Activated CD4-positive, alpha-beta memory T cell treated with anti-CD3 and anti-CD28 coated beads for 36 hours (primary cell): ENCODE data around the gene USP2. TPM values are rescaled to one million over a fixed set of nuclear protein-coding genes. Genes with fewer than 3 reads are reported as not detected.

Experiments used
- CTCF ChIA-PET: fragments of 350-600 bp; sonication (Branson Sonifier 250); formaldehyde crosslinking; loops from one replicate; lab custom pipeline; 2021; ENCODE audit warnings: antibody characterized with exemption, inconsistent platforms; lab: Charles Lee
- POLR2A ChIA-PET: fragments of 350-600 bp; sonication (Branson Sonifier 250); formaldehyde crosslinking; loops from one replicate; lab custom pipeline; 2021; ENCODE audit warnings: antibody characterized with exemption; lab: Charles Lee
- DNase-seq: peaks from one replicate; pipeline ENCODE4 v3.0.0-alpha.2; 2020
- H3K27ac Mint-ChIP-seq: one replicate; pipeline ENCODE4 v1.8.0; 2021; ENCODE audit warnings: mixed read lengths
- H3K27me3 Mint-ChIP-seq: one replicate; pipeline ENCODE4 v1.8.0; 2021; ENCODE audit warnings: mixed read lengths
- H3K36me3 Mint-ChIP-seq: one replicate; pipeline ENCODE4 v1.8.0; 2021; ENCODE audit warnings: mixed read lengths
- H3K4me1 Mint-ChIP-seq: one replicate; pipeline ENCODE4 v1.8.0; 2021; ENCODE audit warnings: low read depth, mixed read lengths
- H3K4me3 Mint-ChIP-seq: one replicate; pipeline ENCODE4 v1.8.0; 2021; ENCODE audit warnings: mild to moderate bottlenecking, mixed read lengths
- H3K9me3 Mint-ChIP-seq: one replicate; pipeline ENCODE4 v1.8.0; 2021; ENCODE audit warnings: mixed read lengths
- intact Hi-C: fragments of 100-400 bp; cut with micrococcal nuclease; formaldehyde crosslinking; loops from one replicate; pipeline ENCODE4 v1.15.1; 2023
- total RNA-seq, 2 experiments: library from RNA; stranded (reverse); gene quantifications; one replicate each; pipeline ENCODE4 v1.2.3, GENCODE V29; 2021

The USP2 gene
- total RNA-seq, 2 experiments from 2014 or later = 1.4 to 2.2 TPM

DNA sequence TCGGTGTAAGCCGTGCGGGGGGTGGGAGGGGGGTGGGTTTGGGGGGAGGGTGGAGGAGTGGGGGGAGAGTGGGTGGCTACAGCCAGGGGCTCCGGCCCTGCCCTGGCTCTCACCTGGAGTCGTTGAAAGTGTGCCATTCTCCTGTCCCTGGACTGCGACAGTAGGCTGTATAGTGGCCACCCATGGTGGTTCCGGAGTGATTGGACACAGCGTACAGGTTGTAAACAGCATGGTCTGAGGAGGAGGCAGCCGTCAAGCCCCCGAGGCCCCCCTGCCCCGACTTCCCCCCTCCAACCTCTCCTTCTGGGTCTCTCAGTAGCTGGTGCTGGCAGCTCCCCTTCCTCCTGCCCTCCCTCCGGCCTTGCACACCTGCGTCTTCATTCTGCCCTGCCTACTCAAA is 24.4 kb downstream of the USP2 start:
- POLR2A ChIA-PET = interaction anchor here (1.1 kb wide), 1 partner anchor 24 kb away, joined by 3 read pairs; the partner anchor contains the start of gene USP2
- H3K27me3 Mint-ChIP-seq = peaks cover 23% of the 10 kb centered on the region
- H3K27ac Mint-ChIP-seq = no peak overlapping the region
- H3K36me3 Mint-ChIP-seq = no peaks in the 10 kb centered on the region
- intact Hi-C loops = no loop called here
- H3K4me3 Mint-ChIP-seq = peak overlapping the region; percentile 59
- no peak for DNase-seq
- H3K9me3 Mint-ChIP-seq = no peaks in the 10 kb centered on the region
- CTCF ChIA-PET = interaction anchor here (1.0 to 5.0 kb wide), 20 partner anchors 8 to 372 kb away, joined by 3 to 237 read pairs (median 10); partner anchors contain the start of genes C1QTNF5, MFRP, NECTIN1 and RNF26
- H3K4me1 Mint-ChIP-seq = peaks cover 21% of the 10 kb centered on the region

GRCh38 chr11:119356349-119357031 is 25.0 kb downstream of the USP2 start:
- Mint-ChIP-seq H3K4me3 (peak overlapping the region; percentile 74), H3K9me3 (no peaks in the 10 kb centered on the region), H3K27ac (no peak overlapping the region), H3K4me1 (peaks cover 15% of the 10 kb centered on the region), H3K27me3 (peaks cover 24% of the 10 kb centered on the region), H3K36me3 (no peaks in the 10 kb centered on the region)
- POLR2A ChIA-PET = interaction anchor here (0.7 kb wide), 1 partner anchor 11 kb away, joined by 3 read pairs; no protein-coding TSS in a partner anchor
- intact Hi-C loops = loop anchor here (1.0 kb wide), 3 partner anchors 18 to 118 kb away; partner anchors contain the start of gene USP2
- DNase-seq = peak; percentile 83
- CTCF ChIA-PET = interaction anchor here (0.6 to 5.0 kb wide), 31 partner anchors 8 to 1956 kb away, joined by 3 to 237 read pairs (median 5); partner anchors contain the start of genes C1QTNF5, MFRP, NECTIN1 and RNF26

DNA sequence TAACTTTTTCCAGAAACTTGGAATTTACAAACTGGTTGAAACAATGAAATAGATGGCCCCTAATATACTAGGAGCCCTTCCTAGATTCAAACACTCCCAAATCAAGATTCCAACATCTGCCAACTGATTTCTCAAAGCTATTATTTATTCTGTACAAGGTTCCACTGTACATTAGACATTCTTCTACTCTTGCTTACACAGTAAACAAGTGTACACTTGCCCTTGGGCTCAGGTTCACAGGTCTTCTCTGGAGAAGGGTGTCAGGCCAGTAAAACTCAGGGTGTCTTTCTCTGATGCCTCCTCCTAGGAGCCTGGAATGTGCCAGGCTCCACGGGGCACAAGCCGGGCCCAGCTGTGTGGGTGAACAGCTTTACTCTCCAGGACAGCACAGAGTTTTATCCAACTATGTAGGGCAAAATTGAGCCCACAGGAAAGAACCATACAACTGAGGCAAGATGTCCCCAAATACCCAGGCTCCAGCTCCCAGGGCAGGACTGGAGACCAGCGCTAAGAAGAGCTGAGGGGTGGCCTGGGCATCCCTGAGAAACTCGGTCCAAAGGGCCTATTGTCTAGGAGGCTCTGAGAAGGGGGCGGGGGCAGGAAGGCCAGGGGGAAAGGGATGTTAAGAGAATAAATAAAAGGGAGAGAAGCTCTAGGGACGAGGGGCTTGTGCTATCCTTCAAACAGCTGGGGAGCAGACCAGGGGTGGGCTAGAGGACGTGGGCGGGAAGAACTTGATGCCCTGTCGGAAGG is 26.2 kb downstream of the USP2 start:
- no peak overlapping the region for H3K27ac Mint-ChIP-seq
- ChIA-PET POLR2A (no interaction called here), CTCF (interaction anchor here (1.0 to 5.0 kb wide), 22 partner anchors 8 to 374 kb away, joined by 3 to 237 read pairs (median 8); partner anchors contain the start of genes C1QTNF5, MFRP, NECTIN1 and USP2)
- H3K36me3 Mint-ChIP-seq = no peaks in the 10 kb centered on the region
- H3K4me1 Mint-ChIP-seq = peaks cover 9% of the 10 kb centered on the region
- no peaks in the 10 kb centered on the region for H3K9me3 Mint-ChIP-seq
- no peak for DNase-seq
- peaks cover 28% of the 10 kb centered on the region for H3K27me3 Mint-ChIP-seq
- no peak overlapping the region for H3K4me3 Mint-ChIP-seq
- intact Hi-C loops = no loop called here

DNA sequence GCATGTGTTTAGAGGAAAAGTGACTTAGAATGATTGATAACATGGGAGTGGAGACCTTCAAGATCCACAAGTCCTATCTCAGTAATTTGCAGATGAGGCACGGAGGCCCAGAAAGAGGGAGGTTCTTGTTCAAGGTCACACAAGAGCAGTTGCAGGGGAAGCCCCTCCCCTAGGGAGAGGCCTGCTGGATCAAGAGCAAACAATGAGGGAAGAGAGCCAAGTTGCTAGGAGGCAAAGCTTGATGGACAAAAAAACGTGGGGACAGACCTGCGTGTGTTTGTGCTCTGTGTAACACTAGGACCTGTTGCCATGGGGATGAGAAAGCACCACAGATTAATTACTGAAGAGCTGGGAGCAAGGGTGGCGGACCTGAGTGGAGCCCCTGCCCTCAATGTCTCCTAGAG is 28.6 kb downstream of the USP2 start:
- no peak for DNase-seq
- no peak overlapping the region for H3K4me3 Mint-ChIP-seq
- POLR2A ChIA-PET = no interaction called here
- intact Hi-C loops = no loop called here
- peaks cover 23% of the 10 kb centered on the region for H3K27me3 Mint-ChIP-seq
- H3K27ac Mint-ChIP-seq = no peak overlapping the region
- no peaks in the 10 kb centered on the region for H3K36me3 Mint-ChIP-seq
- CTCF ChIA-PET = interaction anchor here (0.7 to 1.7 kb wide), 6 partner anchors 13 to 122 kb away, joined by 3 to 8 read pairs (median 4); no protein-coding TSS in a partner anchor
- H3K4me1 Mint-ChIP-seq = peaks cover 7% of the 10 kb centered on the region
- H3K9me3 Mint-ChIP-seq = no peaks in the 10 kb centered on the region

- ChIA-PET CTCF (interaction anchor here (1.4 kb wide), 3 partner anchors 13 to 123 kb away, joined by 4 to 7 read pairs (median 6); no protein-coding TSS in a partner anchor), POLR2A (no interaction called here)
- no peak for DNase-seq
- Mint-ChIP-seq H3K4me3 (no peak overlapping the region), H3K27me3 (peaks cover 18% of the 10 kb centered on the region), H3K36me3 (no peaks in the 10 kb centered on the region), H3K27ac (no peak overlapping the region), H3K9me3 (no peaks in the 10 kb centered on the region), H3K4me1 (peaks cover 6% of the 10 kb centered on the region)
- intact Hi-C loops = no loop called here
These were observed 30.3 kb downstream of the USP2 start for GRCh38 chr11:119351232-119351631.

- intact Hi-C loops = no loop called here
- Mint-ChIP-seq H3K27me3 (peaks cover 18% of the 10 kb centered on the region), H3K36me3 (no peaks in the 10 kb centered on the region), H3K9me3 (no peaks in the 10 kb centered on the region), H3K4me1 (peaks cover 5% of the 10 kb centered on the region), H3K4me3 (no peak overlapping the region), H3K27ac (no peak overlapping the region)
- DNase-seq = no peak
- POLR2A ChIA-PET = no interaction called here
- CTCF ChIA-PET = interaction anchor here (0.6 to 1.4 kb wide), 5 partner anchors 11 to 124 kb away, joined by 3 to 8 read pairs (median 6); no protein-coding TSS in a partner anchor
These were observed 31.2 kb downstream of the USP2 start for GRCh38 chr11:119350302-119350701.

GRCh38 chr11:119347940-119348605 is 33.4 kb downstream of the USP2 start:
- intact Hi-C loops = no loop called here
- CTCF ChIA-PET = interaction anchor here (0.6 to 3.0 kb wide), 7 partner anchors 8 to 143 kb away, joined by 3 to 20 read pairs (median 4); partner anchors contain the start of genes C1QTNF5 and USP2
- Mint-ChIP-seq H3K9me3 (no peaks in the 10 kb centered on the region), H3K27me3 (peaks cover 15% of the 10 kb centered on the region), H3K4me3 (no peak overlapping the region), H3K27ac (no peak overlapping the region), H3K36me3 (no peaks in the 10 kb centered on the region), H3K4me1 (peaks cover 5% of the 10 kb centered on the region)
- DNase-seq = no peak
- POLR2A ChIA-PET = no interaction called here

- intact Hi-C loops = no loop called here
- DNase-seq = no peak
- no peak overlapping the region for H3K27ac Mint-ChIP-seq
- no peaks in the 10 kb centered on the region for H3K36me3 Mint-ChIP-seq
- peaks cover 5% of the 10 kb centered on the region for H3K4me1 Mint-ChIP-seq
- H3K4me3 Mint-ChIP-seq = no peak overlapping the region
- ChIA-PET CTCF (interaction anchor here (1.3 to 3.0 kb wide), 3 partner anchors 9 to 24 kb away, joined by 4 to 20 read pairs (median 17); no protein-coding TSS in a partner anchor), POLR2A (no interaction called here)
- no peaks in the 10 kb centered on the region for H3K9me3 Mint-ChIP-seq
- peaks cover 15% of the 10 kb centered on the region for H3K27me3 Mint-ChIP-seq
These were observed 34.2 kb downstream of the USP2 start for GRCh38 chr11:119347242-119347641.

DNA sequence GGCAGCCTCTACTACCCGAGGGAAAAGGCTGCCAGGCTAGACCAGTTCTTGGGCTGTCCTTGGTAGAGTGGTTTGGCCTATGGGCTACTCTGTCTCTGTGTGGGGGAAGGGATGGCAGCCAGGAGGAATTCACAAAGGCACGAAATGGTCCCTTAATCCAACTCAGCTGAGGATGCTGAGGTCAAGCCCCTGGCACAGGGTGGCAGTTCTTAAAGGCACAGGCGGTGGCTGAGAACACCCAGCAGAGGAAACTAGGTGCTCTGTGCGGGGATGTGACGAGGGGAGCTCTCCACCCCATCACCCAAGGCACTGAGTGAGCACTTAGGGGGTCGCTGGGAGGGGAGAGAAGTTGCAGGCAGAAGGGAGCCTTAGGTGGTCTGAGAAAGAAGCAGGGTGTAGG is 34.9 kb downstream of the USP2 start, which contains the start of gene MFRP:
Gene MFRP (minus strand): TSS at position 101 of the 400 bp plus-strand sequence. CDS start 192 bp downstream, outside the sequence.
- peaks cover 16% of the 10 kb centered on the region for H3K27me3 Mint-ChIP-seq
- peaks cover 5% of the 10 kb centered on the region for H3K4me1 Mint-ChIP-seq
- no peak within 1 kb of the TSS for H3K27ac Mint-ChIP-seq
- intact Hi-C loops = no loop called here
- no peaks in the 10 kb centered on the region for H3K9me3 Mint-ChIP-seq
- H3K36me3 Mint-ChIP-seq = no peaks in the 10 kb centered on the region
- ChIA-PET POLR2A (no interaction called here), CTCF (interaction anchor here (2.5 to 3.0 kb wide), 2 partner anchors 8 to 10 kb away, joined by 17 to 20 read pairs; no protein-coding TSS in a partner anchor)
- H3K4me3 Mint-ChIP-seq = no peak within 1 kb of the TSS
- DNase-seq = no peak

DNA sequence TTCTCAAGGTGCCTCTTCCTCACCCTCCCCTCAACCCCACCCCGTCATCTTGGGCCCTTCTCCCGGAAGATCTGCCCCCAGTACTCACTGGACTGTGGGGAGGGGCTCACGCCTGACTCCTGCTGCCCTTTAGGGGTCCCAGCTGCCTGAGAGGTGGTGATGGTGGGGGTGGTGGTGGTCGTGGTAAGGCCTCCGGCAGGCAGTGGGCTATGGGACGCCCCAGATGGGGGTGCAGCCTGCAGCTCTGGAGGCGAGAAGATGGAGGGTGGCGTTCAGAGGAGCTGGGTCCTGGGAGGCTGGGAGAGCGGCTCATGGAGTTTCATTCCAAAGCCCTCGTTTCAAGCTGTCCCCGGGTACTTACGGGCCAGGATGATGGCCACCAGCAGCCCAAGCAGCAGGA is 35.8 kb downstream of the USP2 start:
- intact Hi-C loops = no loop called here
- Mint-ChIP-seq H3K4me1 (peaks cover 5% of the 10 kb centered on the region), H3K27me3 (peaks cover 20% of the 10 kb centered on the region), H3K36me3 (no peaks in the 10 kb centered on the region), H3K4me3 (no peak overlapping the region), H3K27ac (no peak overlapping the region), H3K9me3 (no peaks in the 10 kb centered on the region)
- DNase-seq = no peak
- ChIA-PET CTCF (interaction anchor here (1.1 to 6.5 kb wide), 2 partner anchors 10 to 16 kb away, joined by 3 to 38 read pairs; no protein-coding TSS in a partner anchor), POLR2A (no interaction called here)
